HFF-Myc (cell line): ENCODE results near the gene LARP4.
"Not testable (repeated sequence)": the region's sequence is repeated elsewhere in the genome, so short reads cannot be mapped to it uniquely, and the experiment has no call there.

Experiments
- DNase-seq: peaks from one replicate; pipeline ENCODE4 v3.0.0-alpha.2; 2011; ENCODE audit warnings: low read depth; ENCODE audit errors: extremely low read depth
- H3K4me3 ChIP-seq: replicated peaks from 2 replicates; pipeline ENCODE4 v1.5.1; 2011; ENCODE audit warnings: low read depth, mild to moderate bottlenecking, control low read depth, low read length
- CTCF ChIP-seq: IDR thresholded peaks from 2 replicates; pipeline ENCODE4 v1.5.1; 2012; ENCODE audit warnings: mild to moderate bottlenecking, low read depth, low read length, control low read depth; ENCODE audit errors: missing control alignments

The LARP4 gene

GRCh38 chr12:50518090-50518489 is 117.4 kb downstream of the LARP4 start:
- no peak overlapping the region for H3K4me3 ChIP-seq
- DNase-seq = no peak
- no peak for TF ChIP-seq CTCF

DNA sequence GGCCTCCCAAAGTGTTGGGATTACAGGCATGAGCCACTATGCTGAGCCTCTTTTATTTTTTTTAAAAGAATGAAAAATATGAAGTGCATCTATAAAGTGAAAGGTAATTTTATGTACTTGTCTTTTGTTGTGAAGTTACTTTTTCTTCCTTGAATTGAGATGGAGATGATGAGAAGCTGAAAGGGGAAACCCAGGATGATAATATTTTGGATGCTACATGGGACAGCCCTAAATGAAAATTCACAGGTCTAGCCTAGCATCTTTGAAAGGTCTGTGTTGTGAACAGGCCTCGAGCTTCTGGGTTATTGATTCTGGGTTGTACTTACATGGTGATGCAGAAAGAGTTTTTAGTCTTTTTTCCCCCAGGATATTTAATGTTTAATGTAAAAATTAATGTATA is 118.7 kb downstream of the LARP4 start:
- TF ChIP-seq CTCF = no peak
- no peak overlapping the region for H3K4me3 ChIP-seq
- no peak for DNase-seq

- no peak for DNase-seq
- no peak for TF ChIP-seq CTCF
- no peak overlapping the region for H3K4me3 ChIP-seq
Measured at GRCh38 chr12:50520416-50521207, 119.9 kb downstream of the LARP4 start.

- not testable (repeated sequence) for DNase-seq, H3K4me3 ChIP-seq
Measured at GRCh38 chr12:50521781-50522180, 121.1 kb downstream of the LARP4 start.

- no peak for TF ChIP-seq CTCF
- no peak overlapping the region for H3K4me3 ChIP-seq
- DNase-seq = no peak
Measured at GRCh38 chr12:50523772-50524171, 123.1 kb downstream of the LARP4 start.

- no peak overlapping the region for H3K4me3 ChIP-seq
- TF ChIP-seq CTCF = no peak
- DNase-seq = no peak
Measured at GRCh38 chr12:50524621-50525020, 123.9 kb downstream of the LARP4 start.

DNA sequence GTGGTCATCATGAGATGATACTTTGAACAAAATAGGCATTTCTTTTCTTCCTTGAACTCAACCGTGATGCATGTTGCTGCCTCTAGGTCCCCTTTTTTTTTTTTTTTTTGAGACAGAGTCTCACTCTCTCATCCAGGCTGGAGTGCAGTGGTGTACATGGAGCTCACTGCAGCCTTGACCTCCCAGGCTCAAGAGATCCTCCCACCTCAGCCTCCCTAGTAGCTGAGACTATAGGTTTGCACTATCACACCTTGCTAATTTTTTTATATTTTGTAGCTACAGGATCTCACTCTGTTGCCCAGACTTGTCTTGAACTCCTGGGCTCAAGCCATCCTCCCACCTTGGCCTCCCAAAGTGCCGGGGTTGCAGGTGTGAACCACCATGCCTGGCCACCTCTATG is 124.7 kb downstream of the LARP4 start:
- no peak for TF ChIP-seq CTCF
- no peak overlapping the region for H3K4me3 ChIP-seq
- no peak for DNase-seq
